ENCODE results near the gene ADAMTS12. TPM values are rescaled to one million over a fixed set of nuclear protein-coding genes. Genes with fewer than 3 reads are reported as not detected.

ADAMTS12 gene
- total and polyA plus RNA-seq, 2 donors (not counting 1 experiment from before 2014, with no cell fraction given): 10.7 to 44.8 TPM

DNA sequence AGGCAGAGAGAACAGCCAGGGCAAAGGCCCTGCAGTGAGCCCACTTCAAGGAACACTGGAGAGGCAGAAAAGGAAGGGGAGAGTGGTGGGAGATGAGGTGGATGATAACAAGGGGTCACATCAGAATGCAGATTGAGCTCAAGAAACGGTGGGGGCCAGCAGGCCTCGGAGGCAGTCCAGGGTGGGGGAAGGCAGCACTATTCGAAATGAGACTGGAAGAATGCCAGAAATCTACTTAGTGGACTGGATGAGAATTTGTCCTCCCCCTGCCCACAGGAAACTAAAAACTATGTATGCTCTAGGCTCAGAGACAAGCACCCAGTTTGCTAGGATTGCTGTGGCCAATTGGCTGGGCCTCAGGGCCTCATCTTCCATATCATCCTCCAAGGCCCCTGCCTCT, 148.7 kb downstream of the ADAMTS12 start:
- H3K4me3 ChIP-seq (replicated peaks in 1 of 4; ENCODE audit: control extremely low read depth in 1 of 4, insufficient read depth in 1 of 4, low read depth in 3 of 4, low read length in 4 of 4): no peak overlapping the region
- H3K4me1 ChIP-seq (ENCODE audit: control insufficient read depth, extremely low read depth, insufficient read depth, low read length): no peaks in the 10 kb centered on the region
- TF ChIP-seq EZH2 (IDR thresholded peaks at IDR 0.05; ENCODE audit: low read length, missing control alignments): no peak
- TF ChIP-seq, protein P1, sequence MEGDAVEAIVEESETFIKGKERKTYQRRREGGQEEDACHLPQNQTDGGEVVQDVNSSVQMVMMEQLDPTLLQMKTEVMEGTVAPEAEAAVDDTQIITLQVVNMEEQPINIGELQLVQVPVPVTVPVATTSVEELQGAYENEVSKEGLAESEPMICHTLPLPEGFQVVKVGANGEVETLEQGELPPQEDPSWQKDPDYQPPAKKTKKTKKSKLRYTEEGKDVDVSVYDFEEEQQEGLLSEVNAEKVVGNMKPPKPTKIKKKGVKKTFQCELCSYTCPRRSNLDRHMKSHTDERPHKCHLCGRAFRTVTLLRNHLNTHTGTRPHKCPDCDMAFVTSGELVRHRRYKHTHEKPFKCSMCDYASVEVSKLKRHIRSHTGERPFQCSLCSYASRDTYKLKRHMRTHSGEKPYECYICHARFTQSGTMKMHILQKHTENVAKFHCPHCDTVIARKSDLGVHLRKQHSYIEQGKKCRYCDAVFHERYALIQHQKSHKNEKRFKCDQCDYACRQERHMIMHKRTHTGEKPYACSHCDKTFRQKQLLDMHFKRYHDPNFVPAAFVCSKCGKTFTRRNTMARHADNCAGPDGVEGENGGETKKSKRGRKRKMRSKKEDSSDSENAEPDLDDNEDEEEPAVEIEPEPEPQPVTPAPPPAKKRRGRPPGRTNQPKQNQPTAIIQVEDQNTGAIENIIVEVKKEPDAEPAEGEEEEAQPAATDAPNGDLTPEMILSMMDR (conservative IDR thresholded peaks at IDR 0.05 in 1 of 2, IDR thresholded peaks at IDR 0.05 in 1 of 2; ENCODE audit: low read depth in 1 of 2, low read length in 2 of 2): no peak
- H3K9me3 ChIP-seq (ENCODE audit: control insufficient read depth, insufficient read depth, low read depth, low read length): no peaks in the 10 kb centered on the region
- H3K4me2 ChIP-seq (ENCODE audit: extremely low read depth, insufficient read depth, low read length): no peak overlapping the region
- DNase-seq (ENCODE audit: low read depth in 2 of 2): no peak
- H3K36me3 ChIP-seq (ENCODE audit: control insufficient read depth, insufficient read depth, low read length): no peaks in the 10 kb centered on the region
- H3K27ac ChIP-seq (ENCODE audit: insufficient read depth, low read length): no peak overlapping the region
- H3K79me2 ChIP-seq (ENCODE audit: control insufficient read depth, insufficient read depth, low read length): no peaks in the 10 kb centered on the region
- H2AFZ ChIP-seq (ENCODE audit: low read length): no peak overlapping the region
- no peaks in the 10 kb centered on the region for H4K20me1 ChIP-seq (ENCODE audit: control insufficient read depth, extremely low read depth, insufficient read depth, low read length)
- H3K9ac ChIP-seq (ENCODE audit: insufficient read depth, low read length): no peak overlapping the region
- no peaks in the 10 kb centered on the region for H3K27me3 ChIP-seq (ENCODE audit: control insufficient read depth, insufficient read depth, low read length)

DNA sequence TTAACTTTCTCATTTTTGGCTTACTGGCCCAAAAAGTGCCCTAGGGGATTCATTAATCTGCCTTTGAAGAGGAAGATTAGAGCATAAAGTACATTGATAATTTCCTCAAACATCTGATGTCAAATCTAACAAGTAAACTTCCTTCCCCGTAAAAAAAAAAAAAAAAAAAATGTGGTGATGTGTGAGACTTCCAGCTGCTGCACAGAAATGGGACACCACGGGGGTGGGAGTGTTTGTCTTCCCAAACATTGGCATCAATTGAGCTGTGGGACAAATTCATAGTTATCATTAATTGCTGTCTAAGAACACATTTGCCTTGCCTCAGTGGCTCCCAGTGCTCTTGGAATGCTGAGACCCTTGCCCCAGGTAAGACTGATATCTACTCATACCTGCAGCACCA, 149.6 kb downstream of the ADAMTS12 start:
- TF ChIP-seq, protein P1 (conservative IDR thresholded peaks at IDR 0.05 in 1 of 2, IDR thresholded peaks at IDR 0.05 in 1 of 2; ENCODE audit: low read depth in 1 of 2, low read length in 2 of 2): no peak
- no peak for TF ChIP-seq EZH2 (IDR thresholded peaks at IDR 0.05; ENCODE audit: low read length, missing control alignments)
- H2AFZ ChIP-seq (ENCODE audit: low read length): no peak overlapping the region
- H3K9me3 ChIP-seq (ENCODE audit: control insufficient read depth, insufficient read depth, low read depth, low read length): no peaks in the 10 kb centered on the region
- no peak overlapping the region for H3K27ac ChIP-seq (ENCODE audit: insufficient read depth, low read length)
- H3K4me1 ChIP-seq (ENCODE audit: control insufficient read depth, extremely low read depth, insufficient read depth, low read length): no peaks in the 10 kb centered on the region
- no peak overlapping the region for H3K4me3 ChIP-seq (replicated peaks in 1 of 4; ENCODE audit: control extremely low read depth in 1 of 4, insufficient read depth in 1 of 4, low read depth in 3 of 4, low read length in 4 of 4)
- H3K36me3 ChIP-seq (ENCODE audit: control insufficient read depth, insufficient read depth, low read length): no peaks in the 10 kb centered on the region
- H3K9ac ChIP-seq (ENCODE audit: insufficient read depth, low read length): no peak overlapping the region
- no peaks in the 10 kb centered on the region for H4K20me1 ChIP-seq (ENCODE audit: control insufficient read depth, extremely low read depth, insufficient read depth, low read length)
- no peaks in the 10 kb centered on the region for H3K27me3 ChIP-seq (ENCODE audit: control insufficient read depth, insufficient read depth, low read length)
- DNase-seq (ENCODE audit: low read depth in 2 of 2): no peak
- no peaks in the 10 kb centered on the region for H3K79me2 ChIP-seq (ENCODE audit: control insufficient read depth, insufficient read depth, low read length)
- H3K4me2 ChIP-seq (ENCODE audit: extremely low read depth, insufficient read depth, low read length): no peak overlapping the region

DNA sequence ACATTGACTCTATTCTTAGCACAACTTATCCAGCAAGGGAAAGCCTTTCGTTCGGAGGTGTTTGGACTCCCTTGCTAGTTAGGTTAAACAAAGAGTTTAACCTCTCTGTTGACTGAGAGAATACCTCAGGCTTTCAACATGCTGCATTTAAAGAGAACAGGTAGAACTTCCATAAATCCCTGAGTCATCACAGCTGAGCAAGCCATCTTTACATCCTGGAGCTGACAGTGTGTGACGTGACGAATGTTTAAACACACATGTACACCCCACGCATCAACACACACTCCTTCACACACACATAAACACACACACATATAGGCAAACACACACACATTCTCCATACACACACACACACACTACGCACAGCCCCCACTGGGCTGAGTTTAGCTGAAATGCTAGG, 152.8 kb downstream of the ADAMTS12 start:
- H3K4me3 ChIP-seq (replicated peaks in 1 of 4; ENCODE audit: control extremely low read depth in 1 of 4, insufficient read depth in 1 of 4, low read depth in 3 of 4, low read length in 4 of 4): no peak overlapping the region
- H3K4me2 ChIP-seq (ENCODE audit: extremely low read depth, insufficient read depth, low read length): no peak overlapping the region
- no peak overlapping the region for H3K9ac ChIP-seq (ENCODE audit: insufficient read depth, low read length)

More for the DNA sequence above, 152.8 kb downstream of the ADAMTS12 start:
- H3K4me1 ChIP-seq (ENCODE audit: control insufficient read depth, extremely low read depth, insufficient read depth, low read length): peaks cover 5% of the 10 kb centered on the region
- no peaks in the 10 kb centered on the region for H3K79me2 ChIP-seq (ENCODE audit: control insufficient read depth, insufficient read depth, low read length)
- no peaks in the 10 kb centered on the region for H3K36me3 ChIP-seq (ENCODE audit: control insufficient read depth, insufficient read depth, low read length)
- H3K9me3 ChIP-seq (ENCODE audit: control insufficient read depth, insufficient read depth, low read depth, low read length): no peaks in the 10 kb centered on the region
- H2AFZ ChIP-seq (ENCODE audit: low read length): no peak overlapping the region
- TF ChIP-seq, protein P1 (conservative IDR thresholded peaks at IDR 0.05 in 1 of 2, IDR thresholded peaks at IDR 0.05 in 1 of 2; ENCODE audit: low read depth in 1 of 2, low read length in 2 of 2): no peak
- TF ChIP-seq EZH2 (IDR thresholded peaks at IDR 0.05; ENCODE audit: low read length, missing control alignments): no peak
- H4K20me1 ChIP-seq (ENCODE audit: control insufficient read depth, extremely low read depth, insufficient read depth, low read length): no peaks in the 10 kb centered on the region
- H3K27me3 ChIP-seq (ENCODE audit: control insufficient read depth, insufficient read depth, low read length): no peaks in the 10 kb centered on the region
- H3K27ac ChIP-seq (ENCODE audit: insufficient read depth, low read length): no peak overlapping the region
- DNase-seq (ENCODE audit: low read depth in 2 of 2): no peak
